ENCODE data around the gene ARHGEF19. TPM values are rescaled to one million over a fixed set of nuclear protein-coding genes. Genes with fewer than 3 reads are reported as not detected.

Gene ARHGEF19
- total and polyA plus RNA-seq, 2 of the 4 experiments (the other 2 are of a cell fraction) = 4.5 to 16.8 TPM

- in situ Hi-C loops (cut with MboI; ENCODE audit: low sequenced_read_pairs) (no loop called here), intact Hi-C loops (cut with micrococcal nuclease) (loop anchor here (2.0 kb wide), 1 partner anchor 21 kb away; no protein-coding TSS in a partner anchor), dilution Hi-C loops (cut with HindIII; ENCODE audit: low sequenced_read_pairs, unreplicated experiment) (no loop called here)
- WGBS, 2 experiments (ENCODE audit: extremely low coverage in 2 of 2, insufficient read length in 1 of 2) = no CpG with 5 or more reads among the region's 6 CpGs
- Histone ChIP-seq H2AFZ (replicated peaks; ENCODE audit: low read length, poor library complexity) (peak overlapping the region; percentile 95), H4K91ac (ENCODE audit: insufficient read depth, low read depth, low read length) (peak overlapping the region; percentile 87), H3K9ac (ENCODE audit: low read depth, low read length) (peak overlapping the region; percentile 71), H2BK20ac (ENCODE audit: low read depth, low read length) (no peak overlapping the region), H3K27me3 (ENCODE audit: control insufficient read depth, insufficient read depth, low read length) (no peaks in the 10 kb centered on the region), H3K9me3 (ENCODE audit: control insufficient read depth, insufficient read depth, low read length) (no peaks in the 10 kb centered on the region), H4K5ac (ENCODE audit: low read depth, low read length) (peak overlapping the region; percentile 83), H3K4me1 (ENCODE audit: control insufficient read depth, insufficient read depth, low read length) (peaks cover 10% of the 10 kb centered on the region), H4K8ac (ENCODE audit: low read depth in 2 of 2, low read length in 2 of 2) (peak overlapping the region; percentile 93 to 96), H3K56ac (ENCODE audit: extremely low read depth, insufficient read depth, low read length) (peak overlapping the region; percentile 81; the same call in 1 of the 2 replicates), H2BK120ac (ENCODE audit: low read depth, low read length) (peak overlapping the region; percentile 47; the same call in 1 of the 2 replicates), H2AK5ac (ENCODE audit: low read depth, low read length) (peak overlapping the region; percentile 89), H3K14ac (replicated peaks; ENCODE audit: low read depth, low read length) (peak overlapping the region; percentile 79), H2BK5ac (ENCODE audit: low read depth, low read length, poor library complexity, severe bottlenecking) (peak overlapping the region; percentile 86), H3K23ac (ENCODE audit: low read depth, low read length) (peak overlapping the region; percentile 67; the same call in 1 of the 2 replicates), H2AK9ac (replicated peaks; ENCODE audit: low read depth, low read length, poor library complexity) (peak overlapping the region; percentile 98), H3K9me1 (ENCODE audit: insufficient read depth, low read length) (0 out of 2 replicates have a peak, but pooled peaks cover 6% of the 10 kb centered on the region), H2BK15ac (ENCODE audit: low read depth, low read length) (0 out of 3 replicates have a peak overlapping the region, but pooled peaks have one; percentile 50), H3K18ac (ENCODE audit: low read depth, low read length) (peak overlapping the region; percentile 51; the same call in 1 of the 2 replicates), H3K4ac (ENCODE audit: low read depth, low read length) (peak overlapping the region; percentile 73), H4K20me1 (ENCODE audit: insufficient read depth, low read length) (no peaks in the 10 kb centered on the region), H3K79me1 (ENCODE audit: low read depth in 1 of 2, low read length in 2 of 2) (peaks cover 0 to 9% of the 10 kb centered on the region in 2 experiments; a peak in 2 of 4 replicates), H3K27ac (ENCODE audit: insufficient read depth, low read length) (peak overlapping the region; percentile 30), H3K4me3 (ENCODE audit: insufficient read depth, low read depth, low read length) (peak overlapping the region; percentile 71; the same call in 1 of the 2 replicates), H3K4me2 (ENCODE audit: low read depth, low read length) (peak overlapping the region; percentile 84), H3K36me3 (ENCODE audit: control insufficient read depth, insufficient read depth, low read length) (no peaks in the 10 kb centered on the region)
- ATAC-seq (ENCODE audit: low read depth) (peak; percentile 8; the same call in 1 of the 2 replicates), DNase-seq (peak; percentile 43)
- TF ChIP-seq RCOR1 (IDR thresholded peaks at IDR 0.05; ENCODE audit: insufficient replicate concordance, low read length) = no peak
- CTCF ChIA-PET = interaction anchor here (0.5 kb wide), 1 partner anchor 126 kb away, joined by 3 read pairs; no protein-coding TSS in a partner anchor
- no TSS peak for BruUV-seq (replicated peaks)
- POLR2A ChIA-PET (ENCODE audit: unreplicated experiment) = interaction anchor here (1.0 kb wide), 1 partner anchor 20 kb away, joined by 3 read pairs; no protein-coding TSS in a partner anchor
Measured at GRCh38 chr1:16237343-16237830, 24.9 kb upstream of the ARHGEF19 start.
